SK-N-SH (cell line): ENCODE data around the gene ASAP3. TPM values are rescaled to one million over a fixed set of nuclear protein-coding genes. Genes with fewer than 3 reads are reported as not detected.
A peak's percentile ranks its signal among the peaks of the same experiment; 100 is the strongest.

Experiments used
- CTCF ChIA-PET: fragments of 300-600, 350-600 bp; formaldehyde crosslinking; extraction: SDS; loops from one replicate; lab custom pipeline; 2021; lab: Yijun Ruan, JAX
- POLR2A ChIA-PET: fragments of 350-600 bp; sonication (Branson Sonifier 250); formaldehyde crosslinking; extraction: SDS; loops from one replicate; lab custom pipeline; 2020; ENCODE audit warnings: antibody characterized with exemption, inconsistent platforms; lab: Yijun Ruan, JAX
- DNase-seq: peaks from one replicate; pipeline ENCODE4 v3.0.0; 2012
- H2AFZ ChIP-seq: fragments of 200-600 bp; sonication (generic); 2 replicates; pipeline ENCODE4 v1.8.1; 2016; ENCODE audit warnings: antibody characterized with exemption, mild to moderate bottlenecking, low read depth
- H3F3A ChIP-seq: fragments of 200-600 bp; sonication (generic); replicated peaks from 2 replicates; pipeline ENCODE3; 2016; ENCODE audit warnings: antibody characterized with exemption, mild to moderate bottlenecking; ENCODE audit not compliant: insufficient read depth
- H3K27ac ChIP-seq, 2 experiments: fragments of 200-500 bp in 1 of 2; fragments of 200-600 bp in 1 of 2; sonication (Bioruptor generic) in 1 of 2; sonication (generic), shearing (Covaris generic) in 1 of 2; 2 replicates each; pipeline versions ENCODE4 v1.5.1 to v1.6.1; 2014 to 2016; ENCODE audit warnings: low read depth in 2 of 2, inconsistent platforms in 1 of 2, low read length in 1 of 2, mild to moderate bottlenecking in 1 of 2, mixed read lengths in 1 of 2
- H3K27me3 ChIP-seq: fragments of 200-600 bp; sonication (generic), shearing (Covaris generic); 2 replicates; pipeline ENCODE4 v1.6.1; 2016; ENCODE audit warnings: mixed run types; ENCODE audit not compliant: insufficient read depth
- H3K36me3 ChIP-seq, 2 experiments: fragments of 200-500 bp in 1 of 2; fragments of 200-600 bp in 1 of 2; sonication (Bioruptor generic) in 1 of 2; sonication (generic) in 1 of 2; replicated peaks in 1 of 2; 2 replicates each; pipeline versions ENCODE3 to v1.5.1; 2014 to 2016; ENCODE audit warnings: low read length in 1 of 2, mild to moderate bottlenecking in 1 of 2; ENCODE audit not compliant: insufficient read depth in 2 of 2, control insufficient read depth in 1 of 2
- H3K4me1 ChIP-seq, 2 experiments: fragments of 200-500 bp in 1 of 2; fragments of 200-600 bp in 1 of 2; sonication (Bioruptor generic) in 1 of 2; sonication (generic), shearing (Covaris generic) in 1 of 2; 2 replicates each; pipeline versions ENCODE4 v1.5.1 to v1.6.1; 2014 to 2016; ENCODE audit warnings: low read depth in 1 of 2, low read length in 1 of 2, mixed run types in 1 of 2; ENCODE audit not compliant: insufficient read depth in 2 of 2, control insufficient read depth in 1 of 2
- H3K4me2 ChIP-seq: fragments of 200-600 bp; sonication (generic), shearing (Covaris generic); 2 replicates; pipeline ENCODE4 v1.6.1; 2017; ENCODE audit warnings: mixed run types
- H3K4me3 ChIP-seq, 2 experiments: fragments of 200-500 bp in 1 of 2; fragments of 200-600 bp in 1 of 2; sonication (Bioruptor generic) in 1 of 2; sonication (generic), shearing (Covaris generic) in 1 of 2; 2 replicates each; pipeline versions ENCODE4 v1.5.1 to v1.8.1; 2014 to 2016; ENCODE audit warnings: low read depth in 2 of 2, inconsistent platforms in 1 of 2, low read length in 1 of 2, mild to moderate bottlenecking in 1 of 2, mixed read lengths in 1 of 2, moderate library complexity in 1 of 2
- H3K79me2 ChIP-seq: fragments of 200-600 bp; sonication (generic); 2 replicates; pipeline ENCODE4 v1.8.1; 2017; ENCODE audit warnings: mild to moderate bottlenecking; ENCODE audit not compliant: insufficient read depth
- H3K9ac ChIP-seq: fragments of 200-600 bp; sonication (generic); 2 replicates; pipeline ENCODE4 v1.6.1; 2017; ENCODE audit warnings: mixed run types
- H3K9me2 ChIP-seq: fragments of 200-600 bp; sonication (generic); 2 replicates; pipeline ENCODE4 v1.6.1; 2017; ENCODE audit warnings: mixed run types
- H3K9me3 ChIP-seq: fragments of 200-600 bp; sonication (generic); 2 replicates; pipeline ENCODE4 v1.6.1; 2017; ENCODE audit warnings: mixed run types, mild to moderate bottlenecking, moderate library complexity
- H4K20me1 ChIP-seq: fragments of 200-600 bp; sonication (generic); 2 replicates; pipeline ENCODE4 v1.6.1; 2017; ENCODE audit warnings: mild to moderate bottlenecking, mixed run types; ENCODE audit not compliant: insufficient read depth
- CTCF ChIP-seq: fragments of 200-600 bp; sonication (generic); IDR thresholded peaks from 2 replicates; pipeline ENCODE4 v1.6.1; 2017; ENCODE audit warnings: antibody characterized with exemption, mild to moderate bottlenecking, moderate library complexity
- EP300 ChIP-seq, 2 experiments: IDR thresholded peaks; 2 replicates each; pipeline versions ENCODE4 v1.4.0 to v1.6.1; 2012; ENCODE audit warnings: borderline replicate concordance in 1 of 2, low read depth in 1 of 2, low read length in 1 of 2
- FOSL2 ChIP-seq: IDR thresholded peaks from 2 replicates; pipeline ENCODE4 v1.4.0; 2012; ENCODE audit warnings: low read depth, mild to moderate bottlenecking, moderate library complexity, borderline replicate concordance
- IRF3 ChIP-seq: fragments of 150-350 bp; IDR thresholded peaks from 2 replicates; pipeline ENCODE4 v1.6.1; 2016; ENCODE audit warnings: mild to moderate bottlenecking, low read depth, low read length
- JUND ChIP-seq: IDR thresholded peaks from 2 replicates; pipeline ENCODE4 v1.4.0; 2012
- MEF2A ChIP-seq: IDR thresholded peaks from 2 replicates; pipeline ENCODE4 v1.4.0; 2012; ENCODE audit warnings: low read depth, borderline replicate concordance
- MXI1 ChIP-seq: IDR thresholded peaks from 2 replicates; pipeline ENCODE4 v1.6.1; 2012; ENCODE audit warnings: mild to moderate bottlenecking, low read depth, low read length, improper control_type of control experiment
- NFIC ChIP-seq: IDR thresholded peaks from 2 replicates; pipeline ENCODE4 v1.4.0; 2012; ENCODE audit warnings: borderline replicate concordance
- RAD21 ChIP-seq: IDR thresholded peaks from 2 replicates; pipeline ENCODE4 v1.6.1; 2012; ENCODE audit warnings: mild to moderate bottlenecking, low read length
- SIN3A ChIP-seq: IDR thresholded peaks from 2 replicates; pipeline ENCODE4 v1.6.1; 2012; ENCODE audit warnings: low read depth, mild to moderate bottlenecking, low read length, moderate library complexity, borderline replicate concordance
- SMC3 ChIP-seq: IDR thresholded peaks from 2 replicates; pipeline ENCODE4 v1.6.1; 2012; ENCODE audit warnings: low read depth, low read length, improper control_type of control experiment
- TEAD4 ChIP-seq: IDR thresholded peaks from 2 replicates; pipeline ENCODE4 v1.4.0; 2012; ENCODE audit warnings: mild to moderate bottlenecking, borderline replicate concordance; ENCODE audit not compliant: insufficient read depth
- WGBS: methylation state at CpG from one replicate; pipeline ENCODE4 v1.1.6; 2017; ENCODE audit warnings: low lambda C conversion rate; 5-methylcytosine and 5-hydroxymethylcytosine counted together
- polyA plus RNA-seq, 3 experiments: library from polyadenylated mRNA; depleted of rRNA; stranded (reverse); fragments of >200 nt; gene quantifications; 2 replicates each; pipeline ENCODE4 v1.2.3, GENCODE V29; 2012

The ASAP3 gene
- polyA plus RNA-seq, 1 of the 3 experiments (the other 2 are of a cell fraction): 19.6 TPM

- Histone ChIP-seq H3F3A (no peaks in the 10 kb centered on the region), H3K9ac (no peak overlapping the region), H2AFZ (no peak overlapping the region), H3K27ac (no peak overlapping the region), H3K27me3 (no peaks in the 10 kb centered on the region), H3K9me3 (no peaks in the 10 kb centered on the region), H4K20me1 (no peaks in the 10 kb centered on the region), H3K79me2 (no peaks in the 10 kb centered on the region), H3K4me1 (no peaks in the 10 kb centered on the region), H3K36me3 (peaks cover 4 to 52% of the 10 kb centered on the region in 2 experiments), H3K4me3 (no peak overlapping the region), H3K9me2 (no peaks in the 10 kb centered on the region), H3K4me2 (no peak overlapping the region)
- TF ChIP-seq SIN3A: no peak
- TF ChIP-seq CTCF: no peak
- TF ChIP-seq FOSL2: no peak
- TF ChIP-seq RAD21: no peak
- no peak for TF ChIP-seq MXI1
- TF ChIP-seq EP300 (IDR thresholded peaks at IDR 0.05; ENCODE audit: borderline replicate concordance in 1 of 2, low read depth in 1 of 2, low read length in 1 of 2): no peak
- TF ChIP-seq MEF2A: no peak
- TF ChIP-seq TEAD4: no peak
- ChIA-PET POLR2A (interaction anchor here (1.2 kb wide), 1 partner anchor 16 kb away, joined by 3 read pairs; no protein-coding TSS in a partner anchor), CTCF (interaction anchor here (0.9 kb wide), 1 partner anchor 15 kb away, joined by 3 read pairs; no protein-coding TSS in a partner anchor)
- 95% methylated on average over 35 of the region's 49 CpGs for WGBS
- peak; percentile 62 for DNase-seq
These were observed 47.2 kb downstream of the ASAP3 start for GRCh38 chr1:23436520-23437354.

- H3K36me3 ChIP-seq: peaks cover 8 to 63% of the 10 kb centered on the region in 2 experiments
- 95% methylated on average over 7 of the region's 7 CpGs for WGBS
- CTCF ChIA-PET: interaction anchor here (1.0 kb wide), 1 partner anchor 14 kb away, joined by 4 read pairs; no protein-coding TSS in a partner anchor
These were observed 49.7 kb downstream of the ASAP3 start for GRCh38 chr1:23434260-23434775.

More at GRCh38 chr1:23434260-23434775, 49.7 kb downstream of the ASAP3 start:
- H4K20me1 ChIP-seq: no peaks in the 10 kb centered on the region
- no peak overlapping the region for H2AFZ ChIP-seq
- TF ChIP-seq IRF3 (no peak), SIN3A (no peak), JUND (no peak), TEAD4 (no peak), SMC3 (no peak), NFIC (no peak)
- H3K4me3 ChIP-seq: no peak overlapping the region
- H3K79me2 ChIP-seq: no peaks in the 10 kb centered on the region
- H3K9me2 ChIP-seq: no peaks in the 10 kb centered on the region
- H3K4me1 ChIP-seq: no peaks in the 10 kb centered on the region
- H3K9me3 ChIP-seq: no peaks in the 10 kb centered on the region
- POLR2A ChIA-PET: interaction anchor here (0.6 kb wide), 1 partner anchor 141 kb away, joined by 3 read pairs; no protein-coding TSS in a partner anchor
- no peak overlapping the region for H3K27ac ChIP-seq
- no peaks in the 10 kb centered on the region for H3F3A ChIP-seq
- H3K9ac ChIP-seq: no peak overlapping the region
- no peak for DNase-seq
- H3K4me2 ChIP-seq: no peak overlapping the region
- no peaks in the 10 kb centered on the region for H3K27me3 ChIP-seq
